HepG2 (cell line): ENCODE results near the gene LAMC1.

Experiments
- CBX2 ChIP-seq, 2 experiments: fragments of 200-600 bp in 1 of 2; sonication (generic); formaldehyde crosslinking in 1 of 2; IDR thresholded peaks; 2 replicates each; pipeline versions ENCODE4 v1.7.0 to v1.8.1; 2018 to 2022; ENCODE audit warnings: low read depth in 2 of 2, low read length in 1 of 2, mild to moderate bottlenecking in 1 of 2, missing genetic modification reagents in 1 of 2
- CTCF ChIP-seq: sonication (generic); formaldehyde crosslinking; IDR thresholded peaks from 2 replicates; pipeline ENCODE4 v1.5.0; 2020; ENCODE audit warnings: mild to moderate bottlenecking, missing genetic modification reagents, moderate library complexity
- DBP ChIP-seq: sonication (generic); formaldehyde crosslinking; IDR thresholded peaks from 2 replicates; pipeline ENCODE4 v1.4.0; 2020; ENCODE audit warnings: missing genetic modification reagents; ENCODE audit errors: not compliant biosample characterization
- GTF2F1 ChIP-seq: fragments of 150-350 bp; IDR thresholded peaks from 2 replicates; pipeline ENCODE4 v1.6.1; 2014; ENCODE audit warnings: low read length
- HHEX ChIP-seq: IDR thresholded peaks from 2 replicates; pipeline ENCODE4 v1.6.1; 2016; ENCODE audit warnings: control low read depth
- POLR2A ChIP-seq, 2 experiments: IDR thresholded peaks; 2 replicates each; pipeline ENCODE4 v1.6.1; 2011; ENCODE audit warnings: low read depth in 2 of 2, low read length in 2 of 2, mild to moderate bottlenecking in 1 of 2, moderate library complexity in 1 of 2; ENCODE audit not compliant: insufficient read depth in 1 of 2
- RFX5 ChIP-seq: IDR thresholded peaks from 2 replicates; pipeline ENCODE4 v1.6.1; 2011; ENCODE audit warnings: low read depth, low read length, improper control_type of control experiment
- SRF ChIP-seq: IDR thresholded peaks from 2 replicates; pipeline ENCODE4 v1.6.1; 2011; ENCODE audit warnings: mild to moderate bottlenecking, low read depth, low read length, moderate library complexity
- ZNF12 ChIP-seq: sonication (generic); formaldehyde crosslinking; IDR thresholded peaks from 2 replicates; pipeline ENCODE4 v1.5.0; 2020; ENCODE audit warnings: missing genetic modification reagents
- ZNF292 ChIP-seq: sonication (generic); formaldehyde crosslinking; IDR thresholded peaks from 2 replicates; pipeline ENCODE4 v1.8.1; 2022; ENCODE audit warnings: mild to moderate bottlenecking, low read depth, missing genetic modification reagents, borderline replicate concordance
- ZNF430 ChIP-seq: sonication (generic); formaldehyde crosslinking; IDR thresholded peaks from 2 replicates; pipeline ENCODE4 v1.9.0; 2021; ENCODE audit warnings: mild to moderate bottlenecking, missing genetic modification reagents
- ZNF431 ChIP-seq: sonication (generic); formaldehyde crosslinking; IDR thresholded peaks from 2 replicates; pipeline ENCODE4 v1.9.0; 2022; ENCODE audit warnings: missing genetic modification reagents, low read depth, mild to moderate bottlenecking, borderline replicate concordance
- ZNF720 ChIP-seq: sonication (generic); formaldehyde crosslinking; IDR thresholded peaks from 2 replicates; pipeline ENCODE4 v1.4.0; 2020; ENCODE audit warnings: missing genetic modification reagents
- ZNF724P ChIP-seq: sonication (generic); formaldehyde crosslinking; IDR thresholded peaks from 2 replicates; pipeline ENCODE4 v1.8.0; 2022; ENCODE audit warnings: missing genetic modification reagents, borderline replicate concordance

GRCh38 chr1:183011859-183012258, 11.4 kb upstream of the LAMC1 start:
- TF ChIP-seq CTCF (CRISPR knock-in tag) (no peak), ZNF430 (CRISPR knock-in tag) (no peak), ZNF724P (no peak), ZNF12 (CRISPR knock-in tag) (no peak), ZNF431 (CRISPR knock-in tag) (no peak), DBP (CRISPR knock-in tag) (no peak), RFX5 (no peak), GTF2F1 (no peak), CBX2 (IDR thresholded peaks at IDR 0.05; ENCODE audit: low read depth, low read length) (no peak), CBX2 (CRISPR knock-in tag; IDR thresholded peaks at IDR 0.05; ENCODE audit: low read depth) (no peak), HHEX (CRISPR knock-in tag) (no peak), ZNF720 (CRISPR knock-in tag) (no peak), POLR2A (IDR thresholded peaks at IDR 0.05; ENCODE audit: insufficient read depth in 1 of 2, low read depth in 2 of 2, low read length in 2 of 2) (no peak), ZNF292 (CRISPR knock-in tag) (no peak), SRF (no peak)
